GM18861 (cell line): ENCODE data around the gene HOXB4.

Experiments
- ATAC-seq: cut with Tn5 transposase; IDR thresholded peaks from one replicate; pipeline ENCODE4 v1.9.1; 2021; ENCODE audit not compliant: unreplicated experiment

The HOXB4 gene

GRCh38 chr17:48575066-48575582, 3.0 kb downstream of the HOXB4 start:
- ATAC-seq, result no peak

GRCh38 chr17:48574505-48575065, 3.6 kb downstream of the HOXB4 start:
- no peak for ATAC-seq

- no peak for ATAC-seq
Measured at GRCh38 chr17:48571826-48572417, 6.2 kb downstream of the HOXB4 start.

- ATAC-seq, result no peak
Measured at GRCh38 chr17:48571024-48571818, 6.9 kb downstream of the HOXB4 start.

- ATAC-seq, result no peak
Measured at GRCh38 chr17:48570325-48571023, 7.7 kb downstream of the HOXB4 start.

GRCh38 chr17:48569674-48570324, 8.4 kb downstream of the HOXB4 start:
- no peak for ATAC-seq

- no peak for ATAC-seq
Measured at GRCh38 chr17:48569240-48569582, 8.9 kb downstream of the HOXB4 start.

- ATAC-seq, result no peak
Measured at GRCh38 chr17:48568499-48569239, 9.5 kb downstream of the HOXB4 start.

GRCh38 chr17:48567646-48568354, 10.3 kb downstream of the HOXB4 start:
- ATAC-seq, result no peak

GRCh38 chr17:48567209-48567608, 10.9 kb downstream of the HOXB4 start:
- ATAC-seq, result no peak

- no peak for ATAC-seq
Measured at GRCh38 chr17:48566717-48567116, 11.4 kb downstream of the HOXB4 start.

- no peak for ATAC-seq
Measured at GRCh38 chr17:48565925-48566710, 12.0 kb downstream of the HOXB4 start.

- no peak for ATAC-seq
Measured at GRCh38 chr17:48565022-48565554, 13.1 kb downstream of the HOXB4 start.

- ATAC-seq, result no peak
Measured at GRCh38 chr17:48564188-48565021, 13.7 kb downstream of the HOXB4 start.

GRCh38 chr17:48563867-48564187, 14.3 kb downstream of the HOXB4 start:
- no peak for ATAC-seq

- no peak for ATAC-seq
Measured at GRCh38 chr17:48563385-48563838, 14.7 kb downstream of the HOXB4 start.

GRCh38 chr17:48562934-48563333, 15.2 kb downstream of the HOXB4 start:
- no peak for ATAC-seq
